ENCODE measurements around the gene DBNDD1. TPM values are rescaled to one million over a fixed set of nuclear protein-coding genes. Genes with fewer than 3 reads are reported as not detected.
"Not testable (repeated sequence)": the region's sequence is repeated elsewhere in the genome, so short reads cannot be mapped to it uniquely, and the experiment has no call there.

The DBNDD1 gene
- polyA plus RNA-seq, 3 donors: 15.2 to 15.4 (median 15.2) TPM

GRCh38 chr16:89994721-89995474 is 24.4 kb downstream of the DBNDD1 start:
- not testable (repeated sequence) for DNase-seq

GRCh38 chr16:89994389-89994720 is 24.9 kb downstream of the DBNDD1 start:
- no peak for DNase-seq

- no peak for DNase-seq
Measured at GRCh38 chr16:89993971-89994370, 25.3 kb downstream of the DBNDD1 start.

GRCh38 chr16:89993377-89993776 is 25.9 kb downstream of the DBNDD1 start:
- no peak for DNase-seq

DNA sequence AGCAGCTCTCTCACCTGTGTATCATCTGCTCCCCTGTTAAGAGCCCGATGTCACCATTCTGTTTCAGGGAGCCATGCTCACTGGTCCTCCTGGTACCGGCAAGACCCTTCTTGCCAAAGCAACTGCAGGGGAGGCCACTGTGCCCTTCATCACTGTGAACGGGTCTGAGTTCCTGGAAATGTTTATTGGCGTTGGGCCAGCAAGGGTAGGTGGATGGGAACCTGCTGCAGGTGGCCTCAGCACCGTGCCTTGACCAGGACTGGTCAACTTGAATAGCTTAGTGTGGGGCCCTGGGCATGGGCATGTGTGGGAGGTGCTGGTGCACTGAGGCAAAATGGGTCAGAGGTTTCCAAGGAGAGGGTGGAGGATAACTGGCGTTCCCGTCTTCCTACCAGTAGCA is 28.5 kb downstream of the DBNDD1 start:
- DNase-seq: no peak

- DNase-seq: no peak
Measured at GRCh38 chr16:89988951-89989350, 30.3 kb downstream of the DBNDD1 start.

GRCh38 chr16:89987169-89987568 is 32.1 kb downstream of the DBNDD1 start:
- DNase-seq: no peak

GRCh38 chr16:89986600-89986999 is 32.7 kb downstream of the DBNDD1 start:
- DNase-seq: no peak

DNA sequence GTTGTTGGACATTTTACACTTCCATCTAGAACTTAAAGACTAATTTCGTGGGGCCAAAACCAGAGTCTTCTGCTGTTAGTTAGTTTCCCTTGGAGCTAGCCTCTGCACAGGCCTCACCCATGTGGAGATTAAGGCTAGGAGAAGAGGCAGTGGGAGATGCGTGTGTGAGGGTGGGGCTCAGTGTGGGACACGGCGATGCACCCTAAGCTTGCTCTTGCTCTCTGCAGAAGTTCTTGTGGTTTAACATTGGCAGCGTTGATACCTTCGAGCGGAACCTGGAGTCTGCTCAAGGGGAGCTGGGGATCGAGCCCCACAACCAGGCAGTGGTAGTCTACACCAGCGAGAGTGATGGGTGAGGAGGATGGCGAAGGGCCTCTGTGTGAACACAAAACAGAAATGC is 34.0 kb downstream of the DBNDD1 start:
- DNase-seq: no peak

DNA sequence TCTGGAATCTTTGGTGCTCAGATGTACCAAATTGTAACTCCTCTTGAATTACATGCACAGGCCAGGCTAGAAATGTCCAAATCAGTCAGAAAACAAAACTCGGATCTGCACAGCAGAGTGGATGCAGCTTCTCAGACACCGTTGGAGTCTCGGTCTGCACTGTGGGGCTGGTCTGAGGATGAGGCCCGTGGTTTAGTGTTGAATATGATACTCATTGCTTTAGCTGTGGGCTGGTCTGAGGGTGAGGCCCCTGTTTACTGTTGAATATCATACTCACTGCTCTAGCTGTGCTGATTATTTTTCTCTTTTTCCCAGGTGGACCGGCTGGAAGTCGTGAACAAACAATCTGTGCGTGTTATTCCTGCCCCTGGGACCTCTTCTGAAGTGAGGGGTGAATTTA is 35.0 kb downstream of the DBNDD1 start:
- DNase-seq: no peak

DNA sequence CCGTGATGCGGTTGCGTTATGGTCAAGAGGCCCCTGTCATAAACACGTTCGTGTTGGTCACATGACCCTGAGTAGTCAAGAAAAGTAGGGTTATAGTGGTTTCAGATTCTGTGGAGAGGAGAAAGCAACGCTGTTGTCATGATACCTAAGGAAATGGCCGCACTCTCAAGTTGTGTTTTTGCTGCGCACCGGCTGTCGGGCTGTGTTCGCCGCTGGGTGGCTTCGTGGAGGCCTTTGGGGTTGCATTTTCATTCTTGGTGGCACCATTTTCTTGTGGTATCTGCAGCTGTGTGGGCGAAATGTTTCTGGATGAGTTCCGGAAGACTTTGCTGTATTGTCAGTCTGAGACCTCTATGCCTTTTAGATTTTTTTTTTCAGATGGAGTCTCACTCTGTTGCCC is 35.7 kb downstream of the DBNDD1 start:
- DNase-seq: no peak

GRCh38 chr16:89982318-89982717 is 36.9 kb downstream of the DBNDD1 start:
- DNase-seq: no peak

GRCh38 chr16:89981414-89981813 is 37.8 kb downstream of the DBNDD1 start:
- no peak for DNase-seq

DNA sequence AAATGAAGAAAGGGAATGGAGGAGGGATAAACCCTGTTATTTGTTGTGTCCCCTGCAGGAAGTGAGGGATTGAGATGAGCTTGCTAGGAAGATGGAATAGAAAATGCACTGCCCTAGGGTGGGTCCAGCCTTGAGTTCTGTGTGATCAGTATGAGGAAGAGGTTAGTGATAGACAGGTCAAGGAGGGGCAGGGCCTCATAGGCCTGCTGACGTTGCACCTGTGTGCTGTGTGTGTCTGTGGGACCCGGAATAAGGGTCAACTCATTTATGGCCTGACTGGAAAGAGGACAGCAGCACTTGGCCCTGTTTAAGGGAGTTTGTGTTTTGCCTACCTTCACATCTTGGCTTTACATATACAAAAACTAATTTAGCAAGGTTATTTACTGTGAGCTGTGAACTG is 44.4 kb downstream of the DBNDD1 start:
- no peak for DNase-seq

DNA sequence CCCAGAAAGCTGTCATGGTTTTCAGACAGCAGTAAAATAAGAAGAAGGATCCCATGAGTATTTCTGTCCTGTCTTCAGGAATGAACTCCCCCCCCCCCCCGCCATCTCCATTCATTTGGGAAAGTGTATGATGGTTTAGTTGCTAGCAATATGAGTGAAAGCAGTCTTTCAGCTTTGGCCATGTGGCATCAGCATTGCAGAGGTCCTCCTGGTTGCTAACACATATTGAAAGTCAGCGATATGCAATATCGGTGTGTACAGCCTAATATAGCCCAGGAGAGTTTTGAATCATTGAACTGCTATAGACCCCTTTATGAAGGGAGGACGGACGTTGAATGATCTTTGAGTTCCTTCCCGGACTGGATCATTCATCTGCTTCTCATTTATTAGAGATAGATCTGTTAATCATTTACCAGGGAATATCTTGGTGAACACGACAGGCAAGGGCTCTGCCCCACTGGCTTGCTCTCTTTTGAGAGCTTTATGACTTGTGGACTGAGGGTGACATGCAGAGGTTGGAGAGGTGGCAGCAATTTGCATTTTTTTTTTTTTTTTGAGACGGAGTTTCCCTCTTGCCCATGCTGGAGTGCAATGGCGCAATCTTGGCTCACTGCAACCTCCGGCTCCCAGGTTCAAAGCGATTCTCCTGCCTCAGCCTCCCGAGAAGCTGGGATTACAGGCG is 45.5 kb downstream of the DBNDD1 start:
- no peak for DNase-seq

- DNase-seq: no peak
Measured at GRCh38 chr16:89973235-89973634, 46.0 kb downstream of the DBNDD1 start.

DNA sequence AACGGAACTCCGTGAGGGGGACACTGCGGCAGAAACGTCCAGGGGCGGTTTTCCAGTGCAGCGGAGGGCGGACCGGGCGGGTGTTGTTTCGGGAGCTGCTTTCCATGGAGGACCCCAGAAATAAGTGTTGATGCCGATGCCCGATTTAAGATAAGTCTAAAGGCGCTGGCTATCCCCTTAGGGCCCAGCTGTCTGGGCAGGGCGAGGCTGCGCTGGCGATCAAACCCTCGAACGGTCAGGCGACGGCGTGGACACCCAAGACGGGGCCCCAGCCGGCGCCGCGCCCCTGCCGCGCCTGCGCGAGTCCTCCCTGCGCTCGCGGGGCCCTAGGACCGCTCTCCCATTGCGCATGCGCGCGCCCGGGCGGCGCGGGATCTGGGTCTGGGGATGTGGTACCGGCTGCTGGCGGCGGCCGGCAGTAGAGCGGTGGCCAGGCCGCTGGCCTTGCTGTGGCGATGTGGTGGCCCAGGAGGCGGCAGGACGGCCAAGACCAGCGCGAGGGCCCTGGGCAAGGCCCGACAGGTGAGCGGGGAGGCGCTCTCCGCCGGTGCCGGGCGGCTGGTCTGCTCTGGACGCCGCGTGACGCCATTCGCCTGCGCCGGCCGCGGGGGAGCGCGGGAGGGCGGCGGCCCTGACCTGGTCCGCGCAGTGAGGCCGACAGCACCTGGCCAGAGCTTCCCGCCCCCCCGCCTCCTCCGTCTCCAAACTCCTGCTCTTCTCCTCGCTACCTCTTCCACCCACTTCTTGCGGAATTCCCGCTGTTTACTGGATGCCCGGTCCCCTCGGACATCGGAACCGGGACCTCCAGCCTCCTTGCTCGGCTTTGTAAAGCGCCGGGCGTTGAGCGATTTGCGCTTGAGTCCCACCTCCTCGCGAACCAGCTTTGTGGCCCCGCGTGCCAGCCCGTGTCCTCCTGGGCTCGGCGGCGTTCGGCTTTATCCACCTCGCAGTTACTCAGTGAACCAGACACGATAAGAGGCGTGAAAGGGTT is 46.7 kb downstream of the DBNDD1 start:
- peak; percentile 92 for DNase-seq

DNA sequence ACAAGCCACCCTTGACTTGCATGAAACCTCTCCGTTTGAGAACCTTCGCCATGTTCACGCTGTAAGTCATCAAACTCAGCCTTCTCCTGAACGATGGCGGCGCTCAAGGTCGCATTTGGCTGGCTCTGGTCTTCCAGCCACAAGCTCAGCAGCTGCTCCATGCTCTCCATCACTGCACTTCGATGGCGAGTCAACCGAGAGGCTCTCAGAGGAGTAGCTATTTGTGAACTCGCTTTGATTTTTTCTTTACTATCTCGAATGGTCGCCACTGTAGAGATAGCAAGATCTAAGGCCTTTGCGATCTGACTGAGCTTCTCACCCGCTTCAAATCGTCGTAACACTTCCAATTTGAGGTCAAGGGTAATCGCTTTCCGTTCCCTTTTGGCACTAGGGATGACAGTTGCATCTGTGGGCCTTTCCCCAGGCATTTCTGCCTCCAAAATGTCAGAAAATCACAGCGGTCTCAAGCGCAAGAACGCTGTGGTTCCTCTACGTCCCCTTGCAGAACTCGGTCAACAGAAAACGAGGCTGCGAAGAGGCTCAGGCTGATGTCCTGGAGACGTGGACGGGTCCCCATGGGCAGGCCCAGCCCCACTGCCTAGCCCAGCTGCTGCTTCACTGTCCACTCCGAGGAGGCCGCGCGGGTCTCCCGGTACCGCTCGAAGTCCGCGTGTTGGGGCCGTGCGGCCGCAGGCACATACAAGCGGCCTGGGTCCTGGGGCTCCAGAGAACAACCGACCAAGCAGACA is 47.6 kb downstream of the DBNDD1 start:
- DNase-seq: no peak

DNA sequence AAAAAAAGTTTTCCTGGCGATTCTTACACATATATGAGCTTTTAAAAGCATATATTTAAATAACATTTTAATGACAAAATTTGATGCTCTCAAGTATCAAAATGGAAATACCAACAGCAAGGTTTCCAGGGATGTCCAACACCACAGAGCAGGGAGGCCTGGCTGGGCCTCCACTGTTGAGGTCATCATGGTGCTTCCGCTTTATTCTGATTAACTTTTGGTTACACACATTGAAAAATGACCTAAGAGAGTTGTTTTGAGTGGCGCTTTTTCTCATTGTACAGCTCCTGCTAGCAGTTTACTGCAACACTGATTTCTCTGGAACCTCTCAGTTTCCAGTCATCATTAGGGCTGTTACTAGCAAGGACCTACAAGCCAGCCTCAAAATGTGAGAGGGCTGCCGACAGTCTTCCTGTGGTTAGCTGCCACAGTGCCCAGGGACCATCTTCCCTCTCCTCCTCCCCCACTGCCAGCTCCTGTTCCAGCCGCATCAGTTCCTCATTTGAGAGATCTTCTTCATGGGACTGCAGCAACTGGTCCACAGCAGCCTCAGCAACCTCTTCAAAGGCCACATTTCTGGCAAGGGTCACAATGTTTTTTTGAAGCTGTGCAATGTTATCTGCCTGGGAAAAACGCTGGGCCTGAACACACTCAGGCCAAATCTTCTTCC is 49.4 kb downstream of the DBNDD1 start:
- DNase-seq: no peak

DNA sequence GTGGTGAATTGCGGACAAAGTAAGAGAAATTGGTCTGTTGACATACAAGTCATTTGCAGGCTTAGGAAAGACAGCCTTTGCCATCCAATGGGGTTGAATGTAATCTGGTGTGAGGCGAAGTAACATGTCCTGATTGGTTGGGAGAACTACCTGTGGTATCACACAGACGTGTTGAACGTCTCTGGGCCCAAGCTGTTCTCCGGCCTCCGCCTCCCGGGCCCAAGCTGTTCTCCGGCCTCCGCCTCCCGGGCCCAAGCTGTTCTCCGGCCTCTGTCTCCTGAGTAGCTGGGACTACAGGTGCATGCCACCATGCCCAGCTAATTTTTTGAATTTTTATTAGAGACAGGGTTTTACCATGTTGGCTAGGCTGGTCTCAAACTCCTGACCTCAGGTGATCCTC is 51.2 kb downstream of the DBNDD1 start:
- not testable (repeated sequence) for DNase-seq

DNA sequence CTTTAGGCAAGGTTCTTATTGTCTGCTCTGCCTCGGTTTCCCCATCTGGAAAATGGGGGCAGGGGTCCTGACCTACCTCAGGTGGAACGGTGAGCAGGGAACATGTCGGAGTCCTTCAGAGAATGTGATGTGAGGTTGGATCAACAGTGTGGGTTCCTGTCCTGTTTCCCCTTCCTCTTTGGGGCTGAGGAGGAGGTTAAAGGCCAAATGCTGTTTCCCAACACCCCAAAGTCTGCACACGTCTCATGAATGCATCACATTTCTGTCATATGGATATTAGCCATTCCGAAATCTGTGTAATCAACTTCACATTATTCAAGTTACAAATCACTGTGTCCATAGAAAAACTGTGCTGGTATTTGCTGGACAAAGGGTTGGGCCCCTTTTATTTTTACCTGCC is 51.8 kb downstream of the DBNDD1 start:
- not testable (repeated sequence) for DNase-seq

All from renal pelvis (tissue), 4 donors.